Measurements from ENCODE around the gene SOCS4. TPM values are rescaled to one million over a fixed set of nuclear protein-coding genes. Genes with fewer than 3 reads are reported as not detected.
"Not testable (repeated sequence)": the region's sequence is repeated elsewhere in the genome, so short reads cannot be mapped to it uniquely, and the experiment has no call there.

The SOCS4 gene, protein sequence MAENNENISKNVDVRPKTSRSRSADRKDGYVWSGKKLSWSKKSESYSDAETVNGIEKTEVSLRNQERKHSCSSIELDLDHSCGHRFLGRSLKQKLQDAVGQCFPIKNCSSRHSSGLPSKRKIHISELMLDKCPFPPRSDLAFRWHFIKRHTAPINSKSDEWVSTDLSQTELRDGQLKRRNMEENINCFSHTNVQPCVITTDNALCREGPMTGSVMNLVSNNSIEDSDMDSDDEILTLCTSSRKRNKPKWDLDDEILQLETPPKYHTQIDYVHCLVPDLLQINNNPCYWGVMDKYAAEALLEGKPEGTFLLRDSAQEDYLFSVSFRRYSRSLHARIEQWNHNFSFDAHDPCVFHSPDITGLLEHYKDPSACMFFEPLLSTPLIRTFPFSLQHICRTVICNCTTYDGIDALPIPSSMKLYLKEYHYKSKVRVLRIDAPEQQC
- total RNA-seq, result 36.4 and 39.6 TPM in 2 replicates

DNA sequence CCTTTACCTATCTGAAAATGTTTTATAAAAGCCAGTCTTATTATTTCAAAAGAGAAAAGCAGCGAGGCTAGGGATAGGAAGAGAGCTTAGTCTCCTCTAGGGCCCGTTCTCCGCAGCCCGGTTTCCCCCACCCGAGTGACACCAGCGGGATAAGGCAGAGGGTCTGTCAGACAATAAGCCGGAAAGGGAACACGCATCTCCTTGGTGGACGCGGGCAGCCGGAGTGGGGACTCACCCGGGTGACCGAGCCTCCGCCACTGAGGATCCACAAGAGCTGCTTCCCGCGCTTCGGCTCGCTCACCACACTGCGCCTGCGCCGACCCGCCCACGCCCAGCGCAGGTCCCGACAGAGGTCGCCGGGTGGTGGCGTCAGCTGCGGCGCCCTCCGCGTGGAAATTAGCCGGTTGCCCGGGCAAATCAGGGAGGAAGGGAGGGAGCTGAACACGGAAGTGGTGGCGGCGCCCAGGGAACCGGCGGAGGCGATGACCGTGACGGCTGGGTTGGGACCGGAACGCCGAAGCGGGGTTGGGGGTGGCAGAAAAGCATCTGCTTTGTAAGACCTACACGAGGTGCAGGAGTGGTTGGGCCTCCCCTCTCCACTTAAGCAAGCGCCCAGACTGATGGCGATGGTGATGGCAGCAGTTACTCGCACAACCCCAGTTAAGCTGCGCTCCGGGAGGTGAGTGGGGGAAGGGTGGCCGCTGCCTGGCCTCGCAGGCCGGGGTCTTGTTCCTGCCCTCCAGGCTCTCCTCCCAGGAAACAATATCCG, at the start of gene SOCS4, which contains the start of gene WDHD1:
Gene SOCS4 (plus strand): TSS at position 444 of the 769 bp plus-strand sequence. CDS start 15,806 bp downstream, outside the sequence.
Gene WDHD1 (minus strand): TSS at position 307 of the 769 bp plus-strand sequence. CDS start 312 bp downstream, outside the sequence.
- Mint-ChIP-seq H3K27me3 (no peaks in the 10 kb centered on the region), H3K27ac (peak within 1 kb of the TSS; percentile 96), H3K36me3 (ENCODE audit: low read depth) (peaks cover 18% of the 10 kb centered on the region), H3K4me1 (peaks cover 44% of the 10 kb centered on the region), H3K4me3 (peak within 1 kb of the TSS; percentile 87), H3K9me3 (no peaks in the 10 kb centered on the region)
- DNase-seq, result peak; percentile 99
- intact Hi-C loops (cut with micrococcal nuclease), result loop anchor here (1.0 to 10.0 kb wide), 4 partner anchors 24 to 542 kb away; partner anchors contain the start of genes DLGAP5, GCH1, GMFB and MAPK1IP1L

DNA sequence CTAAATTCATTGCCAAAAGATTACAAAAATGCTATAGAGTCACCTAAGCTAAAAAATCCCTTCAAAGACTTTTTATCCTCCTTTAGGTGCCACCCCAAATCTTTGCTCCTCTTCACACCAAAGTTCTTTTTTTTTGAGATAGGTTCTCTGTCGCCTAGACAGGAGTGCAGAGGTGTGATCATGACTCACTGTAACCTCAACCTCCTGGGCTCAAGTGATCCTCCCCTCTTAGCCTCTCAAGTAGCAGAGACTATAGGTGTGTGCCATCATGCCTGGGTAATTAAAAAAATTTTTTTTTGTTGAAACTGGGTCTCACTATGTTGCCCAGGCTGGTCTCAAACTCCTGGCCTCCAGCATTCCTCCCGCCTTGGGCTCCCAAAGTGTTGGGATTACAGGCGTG, 48.0 kb upstream of the SOCS4 start:
- Mint-ChIP-seq H3K4me3 (no peak overlapping the region), H3K27me3 (no peaks in the 10 kb centered on the region), H3K4me1 (peaks cover 5% of the 10 kb centered on the region), H3K9me3 (no peaks in the 10 kb centered on the region), H3K27ac (no peak overlapping the region), H3K36me3 (ENCODE audit: low read depth) (peaks cover 28% of the 10 kb centered on the region)
- no peak for DNase-seq
- intact Hi-C loops (cut with micrococcal nuclease), result no loop called here

DNA sequence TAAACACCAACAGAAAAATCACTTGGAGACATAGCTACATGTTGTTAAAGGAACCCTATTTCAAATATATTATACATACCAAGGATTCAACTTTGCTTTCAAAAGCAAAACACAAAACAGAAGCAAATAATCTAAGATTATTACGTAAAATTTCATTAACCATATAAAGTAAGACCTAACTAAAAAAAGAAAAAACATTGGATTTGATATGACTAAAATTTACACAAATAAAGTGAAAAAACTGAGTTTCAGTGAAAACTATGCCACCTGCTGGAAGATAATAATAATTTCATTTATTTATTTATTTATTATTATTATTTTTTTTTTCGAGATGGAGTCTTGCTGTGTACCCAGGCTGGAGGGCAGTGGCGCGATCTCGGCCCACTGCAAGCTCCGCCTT, 45.3 kb upstream of the SOCS4 start:
- DNase-seq, result no peak
- H3K27ac Mint-ChIP-seq, result no peak overlapping the region
- peaks cover 4% of the 10 kb centered on the region for H3K4me1 Mint-ChIP-seq
- H3K4me3 Mint-ChIP-seq, result no peak overlapping the region
- H3K9me3 Mint-ChIP-seq, result peaks cover 9% of the 10 kb centered on the region
- intact Hi-C loops (cut with micrococcal nuclease), result loop anchor here (5.0 kb wide), 1 partner anchor 419 kb away; no protein-coding TSS in a partner anchor
- H3K36me3 Mint-ChIP-seq (ENCODE audit: low read depth), result peaks cover 47% of the 10 kb centered on the region
- no peaks in the 10 kb centered on the region for H3K27me3 Mint-ChIP-seq

DNA sequence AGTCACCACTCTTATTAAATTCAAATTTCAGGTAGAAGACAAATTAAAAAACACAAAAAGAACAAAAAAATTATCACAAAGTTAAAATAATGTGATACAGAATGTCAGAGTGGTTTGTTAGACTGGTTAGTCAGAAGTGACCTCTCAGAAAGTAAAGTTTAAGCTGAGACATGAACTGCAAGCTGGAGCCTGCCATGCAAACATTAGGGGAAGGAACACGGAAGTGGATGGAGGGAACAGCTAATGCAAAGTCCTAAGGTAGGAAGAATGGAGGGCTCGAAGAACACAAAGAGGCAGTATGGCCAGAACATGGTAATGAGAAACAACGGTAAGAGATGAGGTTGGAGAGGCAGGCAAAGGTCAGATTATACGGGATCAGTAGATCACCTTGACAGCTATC, 41.9 kb upstream of the SOCS4 start:
- Mint-ChIP-seq H3K4me1 (no peaks in the 10 kb centered on the region), H3K27ac (no peak overlapping the region), H3K27me3 (no peaks in the 10 kb centered on the region), H3K4me3 (no peak overlapping the region), H3K36me3 (ENCODE audit: low read depth) (peaks cover 52% of the 10 kb centered on the region), H3K9me3 (peaks cover 9% of the 10 kb centered on the region)
- intact Hi-C loops (cut with micrococcal nuclease), result no loop called here
- DNase-seq, result no peak

DNA sequence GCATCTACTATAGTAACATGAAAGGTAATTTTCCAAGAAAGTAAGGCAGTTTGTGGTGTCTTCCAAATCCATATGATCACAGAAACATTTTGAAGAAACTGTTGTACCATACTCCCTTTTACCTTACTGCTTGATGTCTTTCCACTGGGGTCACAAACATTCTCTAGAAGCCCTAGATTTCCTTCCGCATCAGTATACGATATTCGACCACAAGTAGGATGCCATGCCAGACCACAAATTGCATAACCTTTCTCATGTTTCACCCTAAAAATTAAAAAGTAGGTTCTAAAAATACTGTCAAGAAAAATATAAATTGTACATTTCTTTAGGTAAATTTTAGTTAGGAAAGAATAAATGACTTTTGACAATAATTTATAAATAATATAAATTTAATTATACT, 26.7 kb upstream of the SOCS4 start:
- no peaks in the 10 kb centered on the region for H3K27me3 Mint-ChIP-seq
- no peak overlapping the region for H3K27ac Mint-ChIP-seq
- H3K4me1 Mint-ChIP-seq, result peaks cover 6% of the 10 kb centered on the region
- DNase-seq, result no peak
- intact Hi-C loops (cut with micrococcal nuclease), result no loop called here
- H3K9me3 Mint-ChIP-seq, result no peaks in the 10 kb centered on the region
- H3K4me3 Mint-ChIP-seq, result no peak overlapping the region
- H3K36me3 Mint-ChIP-seq (ENCODE audit: low read depth), result peaks cover 41% of the 10 kb centered on the region

DNA sequence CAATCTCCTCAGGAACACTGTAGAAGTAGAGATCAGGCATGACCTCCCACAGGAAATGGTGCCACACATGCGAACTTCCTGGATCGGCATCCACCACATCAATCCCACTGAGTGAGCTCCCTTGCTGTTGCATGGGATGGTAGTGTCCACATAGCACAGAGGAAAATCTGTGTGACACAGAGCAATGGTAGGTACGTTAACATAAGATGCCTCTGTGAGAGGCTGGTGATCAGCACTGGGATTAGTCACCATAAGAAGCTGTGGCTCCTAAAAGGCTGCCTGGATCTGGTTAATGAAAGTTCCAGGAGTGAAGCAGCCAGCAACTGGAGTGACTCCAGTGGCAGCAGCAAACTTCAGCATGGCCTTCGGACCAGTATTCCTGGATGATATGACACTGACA, 22.0 kb upstream of the SOCS4 start:
- no peaks in the 10 kb centered on the region for H3K27me3 Mint-ChIP-seq
- intact Hi-C loops (cut with micrococcal nuclease), result no loop called here
- H3K36me3 Mint-ChIP-seq (ENCODE audit: low read depth), result peaks cover 42% of the 10 kb centered on the region
- H3K27ac Mint-ChIP-seq, result no peak overlapping the region
- no peak overlapping the region for H3K4me3 Mint-ChIP-seq
- peaks cover 4% of the 10 kb centered on the region for H3K4me1 Mint-ChIP-seq
- no peak for DNase-seq
- no peaks in the 10 kb centered on the region for H3K9me3 Mint-ChIP-seq

DNA sequence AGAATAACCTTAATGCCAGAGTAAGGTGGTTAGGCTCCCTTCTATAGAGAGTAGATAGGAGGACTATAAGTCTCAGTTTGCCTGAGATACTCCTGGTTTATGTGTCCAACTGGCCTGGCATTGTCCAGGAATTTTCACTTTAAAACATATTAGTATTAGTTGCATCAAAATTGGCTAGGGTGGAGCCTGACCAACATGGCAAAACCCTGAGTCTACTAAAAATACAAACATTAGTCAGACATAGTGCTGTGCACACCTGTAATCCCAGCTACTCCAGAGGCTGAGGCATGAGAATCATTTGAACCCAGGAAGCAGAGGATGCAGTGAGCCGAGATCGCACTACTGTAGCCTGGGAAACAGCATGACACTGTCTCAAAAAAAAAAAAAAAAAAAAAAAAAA, 12.0 kb upstream of the SOCS4 start:
- H3K4me3 Mint-ChIP-seq, result no peak overlapping the region

DNA sequence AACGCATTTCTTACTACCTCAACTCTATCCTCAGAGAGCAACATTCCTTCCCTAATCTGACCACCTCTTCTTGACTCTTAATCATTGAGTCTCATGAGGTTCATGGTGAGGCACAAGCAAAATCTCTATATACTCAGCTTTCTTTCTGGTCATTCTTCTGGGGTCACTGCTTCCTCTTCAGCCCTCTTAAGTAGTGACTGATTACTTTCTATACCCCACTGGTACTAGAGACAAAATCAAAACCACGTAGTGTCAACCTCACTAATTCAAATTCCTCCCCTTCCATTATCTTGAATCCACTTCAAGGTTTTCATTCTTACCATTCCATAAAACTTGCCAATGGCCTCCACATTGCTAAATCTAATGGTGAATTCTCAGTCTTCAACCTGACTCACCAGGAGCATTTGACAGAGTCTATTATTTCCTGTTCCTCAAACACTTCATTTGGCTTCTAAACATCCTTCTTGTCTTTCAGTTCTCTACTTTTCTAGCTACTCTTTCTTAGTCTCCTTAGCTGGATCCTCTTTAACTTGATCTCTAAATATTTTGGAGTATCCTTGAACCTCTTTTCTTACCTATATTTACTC, 7.0 kb upstream of the SOCS4 start:
- Mint-ChIP-seq H3K36me3 (ENCODE audit: low read depth) (peaks cover 46% of the 10 kb centered on the region), H3K27me3 (no peaks in the 10 kb centered on the region), H3K27ac (no peak overlapping the region), H3K4me1 (peaks cover 22% of the 10 kb centered on the region), H3K4me3 (no peak overlapping the region), H3K9me3 (peaks cover 3% of the 10 kb centered on the region)
- intact Hi-C loops (cut with micrococcal nuclease), result loop anchor here (10.0 kb wide), 1 partner anchor 535 kb away; the partner anchor contains the start of gene GMFB
- no peak for DNase-seq

More for the DNA sequence above, 12.0 kb upstream of the SOCS4 start:
- Mint-ChIP-seq H3K27me3 (no peaks in the 10 kb centered on the region), H3K36me3 (ENCODE audit: low read depth) (peaks cover 44% of the 10 kb centered on the region), H3K27ac (no peak overlapping the region), H3K9me3 (no peaks in the 10 kb centered on the region), H3K4me1 (peaks cover under 1% of the 10 kb centered on the region)
- peak; percentile 21 for DNase-seq
- intact Hi-C loops (cut with micrococcal nuclease), result no loop called here

DNA sequence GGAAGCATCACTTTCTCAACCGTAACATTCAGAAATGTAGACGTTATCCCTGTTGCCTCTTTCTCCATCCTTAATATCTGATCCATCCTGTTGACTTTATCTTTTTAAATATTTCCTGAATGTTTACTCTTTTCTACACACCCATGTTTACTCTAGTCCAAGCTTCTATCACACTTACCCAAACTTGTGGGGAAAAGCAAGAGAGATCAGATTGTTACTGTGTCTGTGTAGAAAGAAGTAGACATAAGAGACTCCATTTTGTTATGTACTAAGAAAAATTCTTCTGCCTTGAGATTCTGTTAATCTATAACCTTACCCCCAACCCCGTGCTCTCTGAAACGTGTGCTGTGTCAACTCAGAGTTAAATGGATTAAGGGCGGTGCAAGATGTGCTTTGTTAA, 2.7 kb upstream of the SOCS4 start:
- intact Hi-C loops (cut with micrococcal nuclease), result loop anchor here (10.0 kb wide), 1 partner anchor 540 kb away; the partner anchor contains the start of gene GMFB
- H3K4me1 Mint-ChIP-seq, result peaks cover 44% of the 10 kb centered on the region
- H3K4me3 Mint-ChIP-seq, DNase-seq, H3K9me3 Mint-ChIP-seq, H3K27ac Mint-ChIP-seq, H3K27me3 Mint-ChIP-seq: not testable (repeated sequence)
- H3K36me3 Mint-ChIP-seq (ENCODE audit: low read depth), result peaks cover 32% of the 10 kb centered on the region

DNA sequence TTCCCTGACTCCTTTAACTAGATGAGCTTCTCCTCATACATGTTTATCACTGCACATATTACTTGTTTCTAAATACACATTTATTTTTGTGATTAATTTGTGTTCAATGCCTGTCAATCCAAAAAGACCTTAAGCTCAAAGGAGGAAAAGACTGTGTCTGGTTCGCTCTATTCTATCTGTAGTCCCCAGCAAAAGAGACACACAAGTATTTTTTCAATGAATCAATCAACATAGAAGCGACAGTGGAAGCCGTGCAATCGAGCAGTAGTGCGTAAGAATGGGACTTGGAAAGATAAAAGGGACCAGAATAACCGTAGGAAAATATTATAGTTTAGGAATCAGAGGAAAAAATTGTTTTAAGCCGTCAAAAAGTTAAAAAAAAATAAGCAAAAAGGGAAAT, 1.1 kb upstream of the SOCS4 start:
- H3K4me3 Mint-ChIP-seq, result peak overlapping the region; percentile 87
- peaks cover 23% of the 10 kb centered on the region for H3K36me3 Mint-ChIP-seq (ENCODE audit: low read depth)
- no peaks in the 10 kb centered on the region for H3K27me3 Mint-ChIP-seq
- intact Hi-C loops (cut with micrococcal nuclease), result loop anchor here (10.0 kb wide), 1 partner anchor 541 kb away; the partner anchor contains the start of gene GMFB
- H3K27ac Mint-ChIP-seq, result peak overlapping the region; percentile 96
- H3K4me1 Mint-ChIP-seq, result peaks cover 44% of the 10 kb centered on the region
- H3K9me3 Mint-ChIP-seq, result peaks cover 3% of the 10 kb centered on the region
- no peak for DNase-seq

DNA sequence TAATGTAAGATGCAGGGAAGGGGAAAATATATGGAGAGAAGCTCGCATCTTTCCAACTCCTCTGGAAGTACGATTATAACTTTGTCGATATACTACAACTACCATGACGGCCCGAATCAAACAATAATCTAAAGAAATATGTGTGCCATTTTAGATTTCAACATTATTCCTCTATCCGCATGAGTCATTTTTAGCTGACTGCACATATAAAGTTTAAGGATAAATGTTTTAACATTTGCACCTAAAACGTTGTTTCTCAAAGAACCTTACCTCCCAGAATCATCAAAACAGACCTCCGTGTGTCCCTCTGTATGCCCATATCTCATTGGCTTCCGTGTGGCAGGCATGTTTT, 619 bp upstream of the SOCS4 start:
- no peaks in the 10 kb centered on the region for H3K27me3 Mint-ChIP-seq
- peak overlapping the region; percentile 87 for H3K4me3 Mint-ChIP-seq
- H3K9me3 Mint-ChIP-seq, result peaks cover 3% of the 10 kb centered on the region
- peak overlapping the region; percentile 96 for H3K27ac Mint-ChIP-seq
- no peak for DNase-seq
- intact Hi-C loops (cut with micrococcal nuclease), result loop anchor here (10.0 kb wide), 1 partner anchor 542 kb away; the partner anchor contains the start of gene GMFB
- H3K36me3 Mint-ChIP-seq (ENCODE audit: low read depth), result peaks cover 21% of the 10 kb centered on the region
- H3K4me1 Mint-ChIP-seq, result peaks cover 45% of the 10 kb centered on the region

DNA sequence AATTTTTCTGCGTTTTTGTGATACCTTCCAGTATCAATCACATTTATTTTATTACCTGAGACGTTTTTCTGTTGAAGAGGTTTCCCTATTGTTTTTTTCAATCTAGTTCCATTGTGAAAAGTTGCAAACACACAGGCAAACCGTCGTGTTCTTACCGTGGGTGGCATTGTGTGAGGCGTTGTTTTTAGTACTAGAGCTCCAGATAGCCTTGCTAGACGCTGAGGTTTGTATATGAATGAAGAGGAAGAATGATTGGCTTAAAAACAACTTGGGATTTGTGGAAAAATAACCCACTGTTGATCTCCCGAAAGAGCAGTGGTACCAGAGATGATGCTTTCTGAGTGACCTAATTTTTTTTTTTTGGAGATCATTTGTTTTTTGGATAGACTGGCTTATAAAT, 1.0 kb downstream of the SOCS4 start:
- Mint-ChIP-seq H3K27ac (peak overlapping the region; percentile 96), H3K27me3 (no peaks in the 10 kb centered on the region), H3K9me3 (no peaks in the 10 kb centered on the region), H3K4me3 (peak overlapping the region; percentile 87), H3K36me3 (ENCODE audit: low read depth) (peaks cover 19% of the 10 kb centered on the region), H3K4me1 (peaks cover 42% of the 10 kb centered on the region)
- intact Hi-C loops (cut with micrococcal nuclease), result loop anchor here (10.0 kb wide), 1 partner anchor 543 kb away; the partner anchor contains the start of gene GMFB
- no peak for DNase-seq

DNA sequence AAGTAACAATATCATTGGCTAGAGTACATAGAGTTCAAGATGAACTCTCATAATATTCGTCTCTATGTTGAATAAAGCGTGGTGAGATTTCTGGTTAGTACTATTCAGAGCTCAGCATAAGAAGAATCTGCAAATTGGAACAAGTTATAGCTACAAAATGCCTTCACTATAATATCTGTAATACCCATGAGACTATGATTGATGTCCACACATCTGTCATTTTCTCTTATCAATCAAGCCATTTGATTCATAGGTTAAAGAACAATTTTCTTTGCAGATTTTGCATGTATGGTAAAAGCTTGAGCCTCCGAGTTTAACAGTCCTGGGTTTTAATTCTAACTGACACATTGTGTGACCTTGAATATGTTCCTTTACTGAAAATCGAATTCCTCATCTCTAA, 1.4 kb downstream of the SOCS4 start:
- Mint-ChIP-seq H3K4me1 (peaks cover 39% of the 10 kb centered on the region), H3K27ac (peak overlapping the region; percentile 96)
- intact Hi-C loops (cut with micrococcal nuclease), result loop anchor here (10.0 kb wide), 1 partner anchor 544 kb away; the partner anchor contains the start of gene GMFB

More for the DNA sequence above, 1.4 kb downstream of the SOCS4 start:
- Mint-ChIP-seq H3K36me3 (ENCODE audit: low read depth) (peaks cover 19% of the 10 kb centered on the region), H3K27me3 (no peaks in the 10 kb centered on the region), H3K4me3 (peak overlapping the region; percentile 87), H3K9me3 (no peaks in the 10 kb centered on the region)
- DNase-seq, result no peak
